HepG2 (cell line): ENCODE data around the gene XXYLT1. TPM values are rescaled to one million over a fixed set of nuclear protein-coding genes. Genes with fewer than 3 reads are reported as not detected.

ENCODE experiments used
- ATF7-NPFF ChIP-seq: sonication (generic); formaldehyde crosslinking; IDR thresholded peaks from 2 replicates; pipeline ENCODE4 v1.8.1; 2023; ENCODE audit warnings: mild to moderate bottlenecking, low read depth, missing genetic modification reagents, moderate library complexity
- BCL6 ChIP-seq: IDR thresholded peaks from 2 replicates; pipeline ENCODE4 v1.6.1; 2016; ENCODE audit warnings: missing genetic modification reagents, missing compliant biosample characterization
- GATAD2A ChIP-seq: IDR thresholded peaks from 2 replicates; pipeline ENCODE4 v1.6.1; 2016
- HINFP ChIP-seq: sonication (generic); formaldehyde crosslinking; IDR thresholded peaks from 2 replicates; pipeline ENCODE4 v1.4.0; 2020; ENCODE audit warnings: low read depth, mild to moderate bottlenecking, missing genetic modification reagents
- HMGA1 ChIP-seq: sonication (generic); formaldehyde crosslinking; conservative IDR thresholded peaks from 2 replicates; pipeline ENCODE4 v1.4.0; 2020; ENCODE audit warnings: missing genetic modification reagents
- KLF11 ChIP-seq: IDR thresholded peaks from 2 replicates; pipeline ENCODE4 v1.6.1; 2016; ENCODE audit warnings: missing compliant biosample characterization
- MEF2D ChIP-seq: sonication (generic); formaldehyde crosslinking; IDR thresholded peaks from 2 replicates; pipeline ENCODE4 v1.5.1; 2020; ENCODE audit warnings: mild to moderate bottlenecking, missing genetic modification reagents
- MEIS1 ChIP-seq: sonication (generic); formaldehyde crosslinking; IDR thresholded peaks from 2 replicates; pipeline ENCODE4 v1.9.0; 2021; ENCODE audit warnings: mild to moderate bottlenecking, missing genetic modification reagents, moderate library complexity, borderline replicate concordance
- PAX8 ChIP-seq: sonication (generic); formaldehyde crosslinking; IDR thresholded peaks from 2 replicates; pipeline ENCODE4 v1.8.0; 2022; ENCODE audit warnings: mild to moderate bottlenecking, missing genetic modification reagents, borderline replicate concordance
- PHF20 ChIP-seq: sonication (generic); formaldehyde crosslinking; IDR thresholded peaks from 2 replicates; pipeline ENCODE4 v1.5.0; 2020; ENCODE audit warnings: mild to moderate bottlenecking, missing genetic modification reagents
- PITX1 ChIP-seq: sonication (generic); formaldehyde crosslinking; IDR thresholded peaks from 2 replicates; pipeline ENCODE4 v1.5.1; 2020; ENCODE audit warnings: mild to moderate bottlenecking, missing genetic modification reagents
- POGZ ChIP-seq: sonication (generic); formaldehyde crosslinking; IDR thresholded peaks from 2 replicates; pipeline ENCODE4 v1.4.0; 2020; ENCODE audit warnings: mild to moderate bottlenecking, missing genetic modification reagents
- POLR2AphosphoS5 ChIP-seq: IDR thresholded peaks from 2 replicates; pipeline ENCODE4 v1.6.1; 2012; ENCODE audit warnings: low read depth, low read length
- RBFOX2 ChIP-seq: fragments of 200-400 bp; formaldehyde crosslinking; IDR thresholded peaks from 2 replicates; pipeline ENCODE4 v1.6.1; 2017; ENCODE audit warnings: low read depth, mild to moderate bottlenecking, low read length
- SCMH1 ChIP-seq: sonication (generic); formaldehyde crosslinking; IDR thresholded peaks from 2 replicates; pipeline ENCODE4 v1.9.0; 2021; ENCODE audit warnings: missing genetic modification reagents, mild to moderate bottlenecking, borderline replicate concordance
- SMAD9 ChIP-seq: sonication (generic); formaldehyde crosslinking; IDR thresholded peaks from 2 replicates; pipeline ENCODE4 v1.5.1; 2020; ENCODE audit warnings: mild to moderate bottlenecking, missing genetic modification reagents
- SNAPC2 ChIP-seq: sonication (generic); formaldehyde crosslinking; IDR thresholded peaks from 2 replicates; pipeline ENCODE4 v1.8.1; 2022; ENCODE audit warnings: mild to moderate bottlenecking, missing genetic modification reagents
- SUZ12 ChIP-seq: fragments of 150-350 bp; IDR thresholded peaks from 2 replicates; pipeline ENCODE4 v1.6.1; 2014; ENCODE audit warnings: low read depth, low read length
- ZBTB44 ChIP-seq: sonication (generic); formaldehyde crosslinking; IDR thresholded peaks from 2 replicates; pipeline ENCODE4 v1.4.0; 2020; ENCODE audit warnings: missing genetic modification reagents
- ZNF136 ChIP-seq: sonication (generic); formaldehyde crosslinking; IDR thresholded peaks from 2 replicates; pipeline ENCODE4 v1.8.1; 2022; ENCODE audit warnings: low read depth, mild to moderate bottlenecking, moderate library complexity, missing genetic modification reagents
- ZNF230 ChIP-seq: sonication (generic); formaldehyde crosslinking; IDR thresholded peaks from 2 replicates; pipeline ENCODE4 v1.4.0; 2020; ENCODE audit warnings: mild to moderate bottlenecking, missing genetic modification reagents
- ZNF335 ChIP-seq: sonication (generic); formaldehyde crosslinking; IDR thresholded peaks from 2 replicates; pipeline ENCODE4 v1.4.0; 2020; ENCODE audit warnings: missing genetic modification reagents
- ZNF350 ChIP-seq: sonication (generic); formaldehyde crosslinking; IDR thresholded peaks from 2 replicates; pipeline ENCODE4 v1.4.0; 2020; ENCODE audit warnings: mild to moderate bottlenecking, low read depth, missing genetic modification reagents, borderline replicate concordance
- ZNF44 ChIP-seq: sonication (generic); formaldehyde crosslinking; IDR thresholded peaks from 2 replicates; pipeline ENCODE4 v1.5.1; 2020; ENCODE audit warnings: mild to moderate bottlenecking, missing genetic modification reagents
- ZNF530 ChIP-seq: sonication (generic); formaldehyde crosslinking; IDR thresholded peaks from 2 replicates; pipeline ENCODE4 v1.5.0; 2020; ENCODE audit warnings: low read depth, mild to moderate bottlenecking, missing genetic modification reagents
- ZNF576 ChIP-seq: sonication (generic); formaldehyde crosslinking; IDR thresholded peaks from 2 replicates; pipeline ENCODE4 v1.4.0; 2020; ENCODE audit warnings: mild to moderate bottlenecking, missing genetic modification reagents
- ZNF772 ChIP-seq: sonication (generic); formaldehyde crosslinking; IDR thresholded peaks from 2 replicates; pipeline ENCODE4 v1.5.0; 2020; ENCODE audit warnings: mild to moderate bottlenecking, missing genetic modification reagents
- ZNF891 ChIP-seq: sonication (generic); formaldehyde crosslinking; IDR thresholded peaks from 2 replicates; pipeline ENCODE4 v1.5.0; 2020; ENCODE audit warnings: mild to moderate bottlenecking, missing genetic modification reagents
- ZSCAN22 ChIP-seq: sonication (generic); formaldehyde crosslinking; IDR thresholded peaks from 2 replicates; pipeline ENCODE4 v1.4.0; 2020; ENCODE audit warnings: mild to moderate bottlenecking, missing genetic modification reagents
- polyA plus RNA-seq, 8 experiments: library from polyadenylated mRNA; depleted of rRNA in 3 of 8; stranded (reverse) in 7 of 8; unstranded in 1 of 8; fragments of >200 nt; fragmentation: Illumina TruSeq in 4 of 8; extraction: Trizol in 4 of 8; gene quantifications; 2 replicates each; pipeline versions ENCODE4 v1.2.1 to v1.2.3, GENCODE V29; 2011 to 2016; ENCODE audit warnings: low read depth in 4 of 8, missing spikeins in 1 of 8, mixed read lengths in 1 of 8; ENCODE audit not compliant: insufficient read depth in 1 of 8
- total RNA-seq, 5 experiments: library from RNA; depleted of rRNA; stranded (reverse); fragments of >200 nt; fragmentation: Illumina TruSeq; extraction: Trizol; gene quantifications; 2 replicates each; pipeline ENCODE4 v1.2.3, GENCODE V29; 2016; ENCODE audit warnings: low read depth in 1 of 5

Gene XXYLT1
- total and polyA plus RNA-seq, 2 of the 13 experiments (the other 11 are each of a cell fraction or from before 2014, with no cell fraction given) = 17.7 to 19.0 TPM

- TF ChIP-seq ZNF44 (CRISPR knock-in tag) = no peak
- peak; percentile 81 for TF ChIP-seq GATAD2A (CRISPR knock-in tag)
- no peak for TF ChIP-seq SCMH1 (CRISPR knock-in tag)
- TF ChIP-seq PAX8 (CRISPR knock-in tag) = peak; percentile 83; the same call in 1 of the 2 replicates
- peak; percentile 74; the same call in 1 of the 2 replicates for TF ChIP-seq MEF2D (CRISPR knock-in tag)
- peak; percentile 94 for TF ChIP-seq RBFOX2
- peak; percentile 73; the same call in 1 of the 2 replicates for TF ChIP-seq ZNF891 (CRISPR knock-in tag)
- TF ChIP-seq BCL6 = peak; percentile 88
- peak; percentile 54 for TF ChIP-seq POLR2AphosphoS5
- TF ChIP-seq ZSCAN22 (CRISPR knock-in tag) = peak; percentile 47; the same call in 1 of the 2 replicates
- no peak for TF ChIP-seq HMGA1 (CRISPR knock-in tag)
- TF ChIP-seq ZNF772 (CRISPR knock-in tag) = peak; percentile 61; the same call in 1 of the 2 replicates
- peak; percentile 80 for TF ChIP-seq ATF7-NPFF
- 0 out of 2 replicates have a peak, but pooled peaks have one; percentile 30 for TF ChIP-seq ZBTB44
- TF ChIP-seq ZNF530 (CRISPR knock-in tag) = 0 out of 2 replicates have a peak, but pooled peaks have one; percentile 20
- TF ChIP-seq ZNF350 (CRISPR knock-in tag) = peak; percentile 80; the same call in 1 of the 2 replicates
- 0 out of 2 replicates have a peak, but pooled peaks have one; percentile 13 for TF ChIP-seq ZNF335 (CRISPR knock-in tag)
- TF ChIP-seq PHF20 = no peak
- peak; percentile 79; the same call in 1 of the 2 replicates for TF ChIP-seq ZNF136
- peak; percentile 77; the same call in 1 of the 2 replicates for TF ChIP-seq ZNF230 (CRISPR knock-in tag)
- TF ChIP-seq SMAD9 (CRISPR knock-in tag) = no peak
- peak; percentile 90; the same call in 1 of the 2 replicates for TF ChIP-seq ZNF576 (CRISPR knock-in tag)
- TF ChIP-seq PITX1 (CRISPR knock-in tag) = peak; percentile 74
- TF ChIP-seq HINFP (CRISPR knock-in tag) = peak; percentile 85; the same call in 1 of the 2 replicates
- TF ChIP-seq KLF11 (CRISPR knock-in tag) = peak; percentile 33; the same call in 1 of the 2 replicates
- TF ChIP-seq POGZ (CRISPR knock-in tag) = peak; percentile 86
- TF ChIP-seq MEIS1 (CRISPR knock-in tag) = peak; percentile 61; the same call in 1 of the 2 replicates
- TF ChIP-seq SNAPC2 (CRISPR knock-in tag) = peak; percentile 26; the same call in 1 of the 2 replicates
- TF ChIP-seq SUZ12 = no peak
Measured at GRCh38 chr3:195259475-195260279, 11.3 kb downstream of the XXYLT1 start (continued).
